Endometrial microvascular endothelial cells (primary cell): ENCODE data around the gene XPO6. TPM values are rescaled to one million over a fixed set of nuclear protein-coding genes. Genes with fewer than 3 reads are reported as not detected.

Experiments used
- in situ Hi-C: cut with HindIII; loops from 2 replicates; pipeline ENCODE4 v1.10.0; 2017; ENCODE audit warnings: low sequenced_read_pairs, low pct_unique_long_range_greater_than_20kb; ENCODE audit errors: inconsistent ontology term
- total RNA-seq: library from RNA; depleted of rRNA; stranded (reverse); fragments of >200 nt; gene quantifications from one replicate; pipeline ENCODE4 v1.2.3, GENCODE V29; 2015; ENCODE audit errors: inconsistent ontology term

XPO6 gene
- total RNA-seq, 1 donor from 2014 or later, result 179 TPM

- in situ Hi-C loops, result no loop called here
Measured at GRCh38 chr16:28166394-28167208, 45.2 kb downstream of the XPO6 start.

GRCh38 chr16:28165598-28165997, 46.2 kb downstream of the XPO6 start:
- in situ Hi-C loops, result no loop called here

GRCh38 chr16:28164140-28164539, 47.6 kb downstream of the XPO6 start:
- in situ Hi-C loops, result no loop called here

- in situ Hi-C loops, result no loop called here
Measured at GRCh38 chr16:28163699-28164098, 48.1 kb downstream of the XPO6 start.

- in situ Hi-C loops, result no loop called here
Measured at GRCh38 chr16:28162326-28162877, 49.4 kb downstream of the XPO6 start.

- in situ Hi-C loops, result no loop called here
Measured at GRCh38 chr16:28161626-28162025, 50.1 kb downstream of the XPO6 start.

- in situ Hi-C loops, result no loop called here
Measured at GRCh38 chr16:28158136-28158535, 53.6 kb downstream of the XPO6 start.

- in situ Hi-C loops, result no loop called here
Measured at GRCh38 chr16:28156056-28156680, 55.6 kb downstream of the XPO6 start.

GRCh38 chr16:28155293-28155692, 56.5 kb downstream of the XPO6 start:
- in situ Hi-C loops, result no loop called here

GRCh38 chr16:28151180-28151579, 60.6 kb downstream of the XPO6 start:
- in situ Hi-C loops, result no loop called here

GRCh38 chr16:28149011-28149888, 62.5 kb downstream of the XPO6 start:
- in situ Hi-C loops, result no loop called here

- in situ Hi-C loops, result no loop called here
Measured at GRCh38 chr16:28146536-28146935, 65.2 kb downstream of the XPO6 start.

GRCh38 chr16:28145796-28146195, 66.0 kb downstream of the XPO6 start:
- in situ Hi-C loops, result no loop called here

GRCh38 chr16:28140788-28141618, 70.8 kb downstream of the XPO6 start:
- in situ Hi-C loops, result no loop called here

- in situ Hi-C loops, result no loop called here
Measured at GRCh38 chr16:28139530-28139929, 72.2 kb downstream of the XPO6 start.

GRCh38 chr16:28136751-28137434, 74.9 kb downstream of the XPO6 start:
- in situ Hi-C loops, result no loop called here

GRCh38 chr16:28133666-28134065, 78.1 kb downstream of the XPO6 start:
- in situ Hi-C loops, result no loop called here
